Measurements from ENCODE around the gene BAIAP2L2.

BAIAP2L2 gene

GRCh38 chr22:38068641-38069371, 41.7 kb downstream of the BAIAP2L2 start:
- in situ Hi-C loops (cut with MboI; ENCODE audit: low sequenced_read_pairs, unreplicated experiment), result no loop called here
- no peak for DNase-seq (ENCODE audit: low spot score)
- no peak for TF ChIP-seq CTCF (IDR thresholded peaks at IDR 0.05; ENCODE audit: borderline replicate concordance, control extremely low read depth, extremely low read depth, insufficient read depth, missing control alignments)

- in situ Hi-C loops (cut with MboI; ENCODE audit: low sequenced_read_pairs, unreplicated experiment), result no loop called here
- no peak for TF ChIP-seq CTCF (IDR thresholded peaks at IDR 0.05; ENCODE audit: borderline replicate concordance, control extremely low read depth, extremely low read depth, insufficient read depth, missing control alignments)
- no peak for DNase-seq (ENCODE audit: low spot score)
Measured at GRCh38 chr22:38067761-38068360, 42.6 kb downstream of the BAIAP2L2 start.

DNA sequence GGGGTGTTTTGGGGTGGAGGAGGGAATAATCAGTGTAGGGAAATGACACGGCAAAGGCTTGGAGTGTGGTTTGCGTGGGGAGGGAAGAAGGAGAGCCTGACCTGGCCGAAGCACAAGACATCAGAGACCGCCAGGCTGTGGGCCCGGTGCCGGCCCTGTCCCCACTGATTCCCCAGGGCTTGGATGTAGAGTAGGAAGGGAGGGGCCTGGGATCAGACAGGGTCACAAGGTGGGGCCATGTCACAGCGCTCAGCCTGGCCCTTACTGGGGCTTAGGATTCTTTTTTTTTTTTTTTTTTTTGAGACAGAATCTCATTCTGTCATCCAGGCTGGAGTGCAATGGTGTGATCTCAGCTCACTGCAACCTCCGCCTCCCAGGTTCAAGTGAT, 43.5 kb downstream of the BAIAP2L2 start:
- DNase-seq (ENCODE audit: low spot score), result no peak
- in situ Hi-C loops (cut with MboI; ENCODE audit: low sequenced_read_pairs, unreplicated experiment), result no loop called here
- no peak for TF ChIP-seq CTCF (IDR thresholded peaks at IDR 0.05; ENCODE audit: borderline replicate concordance, control extremely low read depth, extremely low read depth, insufficient read depth, missing control alignments)

DNA sequence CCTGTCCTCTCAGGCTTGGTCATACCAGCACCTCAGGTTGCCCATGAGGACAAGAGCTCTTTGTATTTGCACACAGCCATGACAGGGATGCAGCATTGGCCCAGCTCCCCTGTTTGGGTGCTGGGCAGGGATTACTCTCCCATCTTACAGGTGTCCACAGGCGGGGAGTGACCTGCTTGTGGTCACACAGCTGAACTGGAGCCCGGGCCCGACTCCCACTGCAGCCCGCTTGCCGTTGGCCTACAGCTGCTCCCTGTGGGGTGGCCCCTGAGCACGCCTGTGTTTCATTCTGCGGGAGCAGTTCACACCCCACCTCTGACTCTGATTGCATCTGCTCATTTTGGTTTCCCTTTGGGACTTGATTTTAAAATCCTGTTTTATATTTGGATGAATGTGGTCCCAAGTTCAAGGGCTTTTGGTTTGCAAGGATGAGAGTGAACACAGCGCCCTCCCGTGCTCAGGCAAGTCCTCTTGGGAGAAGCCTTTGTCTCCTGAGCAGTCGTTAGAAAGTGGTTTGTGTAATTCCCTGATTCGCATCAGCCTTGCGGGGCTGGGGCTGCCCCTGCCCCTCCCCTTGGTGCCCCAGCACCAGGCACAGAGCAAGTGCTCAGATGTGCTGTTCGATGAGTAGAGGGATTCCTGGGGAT, 44.0 kb downstream of the BAIAP2L2 start:
- DNase-seq (ENCODE audit: low spot score), result no peak
- TF ChIP-seq CTCF (IDR thresholded peaks at IDR 0.05; ENCODE audit: borderline replicate concordance, control extremely low read depth, extremely low read depth, insufficient read depth, missing control alignments), result no peak
- in situ Hi-C loops (cut with MboI; ENCODE audit: low sequenced_read_pairs, unreplicated experiment), result no loop called here

DNA sequence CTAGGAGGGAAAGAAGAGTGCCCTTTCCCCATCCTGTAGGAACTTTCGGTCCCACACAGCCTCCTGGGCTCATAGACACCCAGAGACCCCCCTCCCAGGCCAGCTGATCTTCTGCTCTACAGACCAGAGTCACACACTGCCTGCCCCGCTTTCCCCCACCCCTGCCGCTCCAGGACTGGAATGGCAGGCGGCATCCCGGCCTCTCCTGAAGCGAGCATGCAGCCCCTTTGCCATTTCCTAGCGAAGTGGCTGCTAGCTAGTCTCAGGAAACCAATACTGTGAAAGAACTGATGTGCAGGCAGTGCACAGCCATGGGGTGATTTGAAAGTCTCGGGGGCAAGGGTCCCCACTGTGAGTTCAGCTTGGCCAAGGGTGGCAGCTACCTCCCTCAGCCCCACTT, 44.9 kb downstream of the BAIAP2L2 start:
- in situ Hi-C loops (cut with MboI; ENCODE audit: low sequenced_read_pairs, unreplicated experiment), result no loop called here
- TF ChIP-seq CTCF (IDR thresholded peaks at IDR 0.05; ENCODE audit: borderline replicate concordance, control extremely low read depth, extremely low read depth, insufficient read depth, missing control alignments), result no peak
- DNase-seq (ENCODE audit: low spot score), result no peak

GRCh38 chr22:38062791-38063190, 47.7 kb downstream of the BAIAP2L2 start:
- in situ Hi-C loops (cut with MboI; ENCODE audit: low sequenced_read_pairs, unreplicated experiment), result no loop called here
- no peak for DNase-seq (ENCODE audit: low spot score)
- TF ChIP-seq CTCF (IDR thresholded peaks at IDR 0.05; ENCODE audit: borderline replicate concordance, control extremely low read depth, extremely low read depth, insufficient read depth, missing control alignments), result no peak

All from GM13976 (cell line).